Stomach (tissue), 4 donors: ENCODE measurements around the gene CDC6.

Source experiments
- CTCF ChIP-seq, 7 experiments: fragments of 450-650 bp in 4 of 7; fragments of 200-600 bp in 3 of 7; sonication (generic) in 3 of 7; IDR thresholded peaks; one replicate each; pipeline ENCODE4 v1.5.1; 2016 to 2019; ENCODE audit warnings: antibody characterized with exemption in 7 of 7, control low read depth in 2 of 7, mild to moderate bottlenecking in 1 of 7
- EP300 ChIP-seq: sonication (generic); formaldehyde crosslinking; IDR thresholded peaks from one replicate; pipeline ENCODE4 v1.6.1; 2017; ENCODE audit warnings: antibody characterized with exemption

GRCh38 chr17:40343219-40344119 lies 55.8 kb downstream of the CDC6 start:
- no peak for TF ChIP-seq CTCF (IDR thresholded peaks at IDR 0.05)
- no peak for TF ChIP-seq EP300
